Coronary artery (tissue), 2 donors: Measurements from ENCODE around the gene PDP2.
A peak's percentile ranks its signal among the peaks of the same experiment; 100 is the strongest.

Source experiments
- DNase-seq: peaks from one replicate; pipeline ENCODE4 v3.0.0-alpha.2; 2017; ENCODE audit warnings: low spot score
- H3K27ac ChIP-seq, 2 donors: fragments of 200-600 bp; sonication (generic); one replicate each; pipeline ENCODE4 v1.5.1; 2016 to 2019
- H3K4me3 ChIP-seq: fragments of 200-600 bp; sonication (generic); 2 replicates; pipeline ENCODE4 v1.5.1; 2016; ENCODE audit warnings: mild to moderate bottlenecking, moderate library complexity
- TF ChIP-seq, protein P1 (sequence below): fragments of 200-600 bp; sonication (generic); IDR thresholded peaks from one replicate; pipeline ENCODE4 v1.5.1; 2019; ENCODE audit warnings: antibody characterized with exemption

The PDP2 gene

DNA sequence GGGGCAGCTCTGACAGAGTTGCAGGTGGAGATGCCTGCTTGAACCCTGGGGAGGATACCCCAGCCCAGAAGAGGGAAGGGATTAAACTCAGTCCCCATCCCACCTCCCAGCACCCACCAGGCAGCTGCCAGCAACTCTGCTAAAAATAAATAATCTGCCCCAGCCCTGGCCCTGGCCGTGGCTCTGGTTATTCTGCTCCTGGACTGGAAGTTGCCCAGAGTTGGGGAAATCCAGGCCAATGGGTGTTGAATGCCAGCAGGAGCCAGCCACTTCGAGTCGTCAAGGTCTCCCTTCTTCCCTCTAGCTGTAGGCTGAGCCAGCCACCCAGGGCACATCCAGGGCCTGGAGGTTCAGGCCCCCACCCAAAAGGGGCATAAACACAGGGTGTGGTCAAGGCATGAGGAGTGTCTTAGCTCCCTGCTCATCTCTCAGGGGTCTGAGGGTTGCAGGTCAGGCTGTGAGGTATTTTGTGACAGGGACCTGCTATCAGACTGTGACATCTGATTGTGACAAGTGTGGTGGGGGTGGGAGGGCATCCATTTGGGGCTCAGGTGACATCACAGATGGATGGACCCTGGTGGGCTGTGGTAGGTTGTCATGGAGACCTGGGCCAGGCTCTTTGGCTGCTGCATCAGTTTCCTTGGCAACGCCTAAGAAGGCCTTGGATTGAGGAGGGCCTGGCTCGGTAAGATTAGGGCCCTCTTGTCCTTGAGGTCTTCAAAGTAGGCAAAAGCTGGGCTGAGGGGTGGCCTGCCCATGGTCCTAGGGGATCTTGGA, 46.0 kb downstream of the PDP2 start:
- H3K27ac ChIP-seq, result peak overlapping the region; percentile 90 to 98
- TF ChIP-seq, protein P1, sequence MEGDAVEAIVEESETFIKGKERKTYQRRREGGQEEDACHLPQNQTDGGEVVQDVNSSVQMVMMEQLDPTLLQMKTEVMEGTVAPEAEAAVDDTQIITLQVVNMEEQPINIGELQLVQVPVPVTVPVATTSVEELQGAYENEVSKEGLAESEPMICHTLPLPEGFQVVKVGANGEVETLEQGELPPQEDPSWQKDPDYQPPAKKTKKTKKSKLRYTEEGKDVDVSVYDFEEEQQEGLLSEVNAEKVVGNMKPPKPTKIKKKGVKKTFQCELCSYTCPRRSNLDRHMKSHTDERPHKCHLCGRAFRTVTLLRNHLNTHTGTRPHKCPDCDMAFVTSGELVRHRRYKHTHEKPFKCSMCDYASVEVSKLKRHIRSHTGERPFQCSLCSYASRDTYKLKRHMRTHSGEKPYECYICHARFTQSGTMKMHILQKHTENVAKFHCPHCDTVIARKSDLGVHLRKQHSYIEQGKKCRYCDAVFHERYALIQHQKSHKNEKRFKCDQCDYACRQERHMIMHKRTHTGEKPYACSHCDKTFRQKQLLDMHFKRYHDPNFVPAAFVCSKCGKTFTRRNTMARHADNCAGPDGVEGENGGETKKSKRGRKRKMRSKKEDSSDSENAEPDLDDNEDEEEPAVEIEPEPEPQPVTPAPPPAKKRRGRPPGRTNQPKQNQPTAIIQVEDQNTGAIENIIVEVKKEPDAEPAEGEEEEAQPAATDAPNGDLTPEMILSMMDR, result no peak
- H3K4me3 ChIP-seq, result peak overlapping the region; percentile 84
- peak; percentile 88 for DNase-seq

DNA sequence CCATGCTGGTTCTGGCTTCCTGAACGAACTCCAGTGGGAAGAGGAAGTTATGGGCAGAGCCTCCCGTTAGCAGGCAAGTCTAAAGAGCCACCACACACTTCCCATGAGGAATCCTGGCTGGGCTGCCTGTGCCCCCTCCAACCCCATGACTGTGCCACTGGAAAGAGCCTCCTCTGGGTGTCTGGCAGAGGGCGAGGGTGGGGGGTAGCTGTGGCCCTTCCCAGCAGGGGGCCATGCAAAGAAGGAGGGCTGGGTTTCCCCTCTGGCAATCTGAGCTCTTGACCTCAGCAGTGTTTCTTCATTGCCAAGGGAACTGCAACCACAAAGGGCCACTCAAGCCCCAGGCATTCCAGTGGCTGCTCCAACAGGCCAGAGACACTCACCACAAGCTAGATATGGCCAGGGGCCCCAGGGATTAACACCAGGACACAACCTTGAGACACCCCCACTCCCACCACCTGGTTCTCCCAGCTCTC, 46.7 kb downstream of the PDP2 start:
- DNase-seq, result no peak
- TF ChIP-seq, protein P1, result no peak

DNA sequence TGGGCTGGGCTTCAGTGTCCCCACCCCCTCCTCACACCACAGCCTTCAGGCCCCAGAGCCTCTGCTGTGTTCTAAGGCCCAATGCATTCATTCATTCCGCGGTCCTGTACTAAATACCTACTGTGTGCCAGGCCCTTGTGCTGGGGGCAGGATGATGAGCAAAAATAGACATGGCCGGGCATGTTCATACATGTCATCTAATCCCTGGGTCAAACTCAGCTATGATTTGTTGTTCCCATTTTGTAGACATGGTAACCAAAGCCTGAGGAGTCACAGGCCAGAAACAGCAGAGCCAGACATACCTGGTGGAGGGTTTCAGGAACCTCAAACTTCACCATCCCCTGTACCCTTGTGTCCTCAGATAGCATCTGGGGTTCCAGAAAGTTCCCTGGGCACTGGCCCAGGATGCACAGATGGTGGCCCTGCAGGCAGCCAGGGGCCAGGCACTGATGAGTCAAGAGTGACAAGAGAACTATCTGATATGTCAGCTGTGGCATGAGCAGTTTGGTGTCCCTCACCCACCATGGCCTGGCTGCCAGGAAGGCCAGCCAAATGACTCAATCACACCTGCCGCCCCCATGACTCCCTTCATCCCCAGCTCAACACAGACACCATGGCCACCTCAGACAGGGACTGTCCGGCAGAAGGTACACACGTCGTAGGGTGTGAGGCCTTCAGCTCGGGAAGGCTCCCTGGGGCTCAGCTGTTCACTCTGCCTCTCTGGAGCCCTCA, 47.8 kb downstream of the PDP2 start:
- no peak overlapping the region for H3K4me3 ChIP-seq
- no peak for DNase-seq
- TF ChIP-seq, protein P1, result no peak
- peak overlapping the region; percentile 90 to 98 for H3K27ac ChIP-seq

More for the DNA sequence above, 46.7 kb downstream of the PDP2 start:
- no peak overlapping the region for H3K4me3 ChIP-seq
- peak overlapping the region; percentile 90 to 98 for H3K27ac ChIP-seq

DNA sequence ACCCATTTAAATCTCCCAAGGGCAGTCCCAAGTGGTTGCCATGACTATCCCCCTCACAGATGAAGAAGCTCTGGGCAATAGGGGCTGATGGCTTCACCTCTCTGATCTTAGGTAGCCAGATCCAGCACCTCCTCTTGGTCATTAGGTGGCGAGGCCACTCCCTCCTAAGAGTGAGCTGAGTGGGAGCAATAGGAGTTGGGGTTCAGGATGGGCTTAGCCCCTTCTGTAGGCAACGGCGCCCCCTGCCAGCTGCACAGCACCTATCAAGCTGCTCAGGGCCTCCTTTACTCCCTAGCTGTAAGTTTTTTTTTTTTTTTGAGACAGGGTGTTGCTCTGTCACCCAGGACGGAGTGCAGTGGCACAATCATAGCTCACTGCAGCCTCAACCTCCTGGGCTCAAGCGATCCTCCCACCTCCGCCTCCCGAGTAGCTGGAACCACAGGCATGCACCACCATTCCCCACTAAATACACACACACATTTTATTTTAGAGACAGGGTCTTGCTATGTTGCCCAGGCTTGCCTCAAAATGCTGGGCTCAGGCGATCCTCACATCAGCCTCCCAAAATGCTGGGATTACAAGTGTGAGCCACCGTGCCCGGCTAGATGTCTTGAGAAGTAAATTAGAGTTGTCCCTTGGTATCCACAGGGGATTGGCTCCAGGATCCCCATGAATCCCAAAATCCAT, 48.5 kb downstream of the PDP2 start:
- no peak overlapping the region for H3K4me3 ChIP-seq
- DNase-seq, result no peak
- TF ChIP-seq, protein P1, result peak; percentile 19
- peak overlapping the region in 1 of 2 donors; percentile 98 for H3K27ac ChIP-seq

DNA sequence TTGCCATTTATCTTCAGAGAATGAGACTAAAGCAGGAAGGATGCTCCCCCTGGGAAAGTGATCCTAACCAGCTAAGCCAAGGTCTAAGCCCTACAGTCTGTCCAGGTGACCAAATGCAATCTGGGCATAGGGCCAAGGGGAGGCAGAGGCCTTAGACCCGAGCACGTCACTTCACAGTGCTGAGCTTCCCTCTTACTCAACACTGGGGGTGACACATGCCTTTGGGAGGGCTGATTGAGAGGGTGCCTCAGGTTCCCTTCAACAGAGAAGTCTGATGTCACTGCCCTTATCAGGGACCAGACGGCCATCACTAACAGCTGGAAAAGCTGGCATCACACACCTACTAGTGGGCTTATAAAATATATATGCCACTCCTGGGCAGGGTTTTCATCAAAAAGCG, 49.9 kb downstream of the PDP2 start:
- H3K27ac ChIP-seq, result no peak overlapping the region
- TF ChIP-seq, protein P1, result no peak
- no peak for DNase-seq
- H3K4me3 ChIP-seq, result no peak overlapping the region

DNA sequence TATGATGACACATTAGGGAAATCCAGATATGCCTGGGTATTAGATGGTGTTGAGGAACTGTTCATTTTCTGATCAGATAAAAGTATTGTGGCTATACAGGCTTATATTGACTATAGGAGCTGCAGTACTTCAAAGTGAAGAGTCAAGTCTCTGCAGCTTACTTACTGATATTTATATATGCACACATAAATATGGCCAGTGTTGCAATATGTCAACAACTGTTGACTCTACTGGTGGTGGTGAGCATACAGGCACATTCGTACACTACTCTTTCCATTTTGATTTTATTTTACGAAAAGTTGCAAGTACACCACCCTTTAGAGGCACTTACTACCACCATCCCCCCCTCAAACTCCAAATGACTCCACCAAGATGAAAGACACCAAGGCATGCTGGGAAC, 51.4 kb downstream of the PDP2 start:
- TF ChIP-seq, protein P1, result no peak
- H3K4me3 ChIP-seq, result no peak overlapping the region
- DNase-seq, result no peak
- no peak overlapping the region for H3K27ac ChIP-seq
